Stimulated activated CD4-positive, alpha-beta T cell treated with anti-CD3 and anti-CD28 coated beads, TNF-alpha, amount 100 ng/mL, for 24 hours (primary cell): Measurements from ENCODE around the gene TSHZ2.
"Not testable (repeated sequence)": the region's sequence is repeated elsewhere in the genome, so short reads cannot be mapped to it uniquely, and the experiment has no call there.

ENCODE experiments used
- DNase-seq, 3 experiments: peaks; one replicate each; pipeline ENCODE4 v3.0.0-alpha.2; 2020; ENCODE audit warnings: low read depth in 3 of 3

Gene TSHZ2

DNA sequence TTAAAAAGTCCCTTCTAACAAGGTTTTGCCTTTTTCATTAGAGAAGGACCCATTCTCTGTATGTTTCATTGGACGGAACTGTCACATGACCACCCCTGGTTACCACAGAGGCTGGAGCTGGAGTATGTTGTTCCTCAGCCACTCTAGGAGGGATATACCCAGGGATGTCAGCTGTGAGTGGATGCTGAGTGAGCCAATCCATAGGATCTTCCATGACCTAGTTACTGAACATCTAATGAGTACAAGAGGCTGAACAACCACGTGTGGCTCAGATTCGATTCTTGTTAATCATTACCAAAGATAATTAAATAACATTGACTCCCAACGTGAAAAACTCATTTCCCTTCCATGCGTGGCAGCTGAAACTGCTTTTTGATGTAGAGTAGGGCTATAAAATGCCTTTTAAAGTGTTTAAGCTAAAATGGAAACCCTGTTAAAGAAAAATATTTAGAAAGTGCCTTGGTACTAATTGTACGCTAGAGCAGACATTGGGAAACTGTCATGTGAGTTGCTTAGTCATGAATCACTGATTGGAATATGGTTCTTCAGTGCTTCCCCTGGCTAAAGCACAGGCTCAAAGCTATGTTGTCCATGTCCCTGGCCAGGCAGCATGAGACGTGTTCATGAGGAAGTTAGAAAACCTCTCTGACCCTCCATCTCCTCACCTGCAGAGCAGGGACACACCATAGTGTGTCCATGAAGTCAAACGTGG, 365.4 kb downstream of the TSHZ2 start:
- no peak for DNase-seq

DNA sequence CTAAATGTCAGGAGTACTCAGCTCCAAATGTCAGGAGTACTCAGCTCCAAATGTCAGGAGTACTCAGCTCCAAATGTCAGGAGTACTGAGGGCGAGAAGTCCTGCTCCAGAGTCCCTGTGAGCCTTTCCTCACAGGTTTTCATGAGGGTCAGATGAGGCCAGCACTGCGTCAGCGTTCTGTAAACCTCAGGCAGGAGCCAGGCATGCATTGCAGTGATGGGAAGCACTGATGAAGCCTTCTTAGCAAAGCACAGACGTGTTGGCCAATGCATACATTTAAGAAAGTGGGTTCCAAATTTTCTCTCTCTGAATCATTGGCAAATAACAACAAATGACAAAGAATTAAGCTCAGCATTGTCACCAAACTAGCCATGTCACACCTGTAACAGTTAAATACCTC, 366.6 kb downstream of the TSHZ2 start:
- DNase-seq, result no peak

DNA sequence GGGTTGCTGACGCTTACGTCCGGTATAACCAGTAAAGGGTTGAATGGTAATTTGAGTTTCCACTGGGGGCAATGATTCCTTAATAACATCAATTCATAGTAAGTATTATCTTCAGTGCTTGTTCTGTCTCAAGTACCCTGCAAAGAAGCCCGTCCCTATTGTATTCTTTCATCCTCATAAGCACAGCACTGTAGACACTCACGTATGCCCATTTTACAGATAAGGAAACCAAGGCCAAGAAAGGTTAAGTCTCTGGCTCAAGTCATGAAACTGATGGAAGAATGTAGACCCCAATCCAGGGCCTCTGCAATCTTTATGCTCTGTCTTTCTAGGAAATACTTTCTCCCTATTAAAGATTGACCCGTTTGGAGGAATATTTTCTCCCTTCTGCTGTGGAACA, 370.3 kb downstream of the TSHZ2 start:
- DNase-seq, result no peak

DNA sequence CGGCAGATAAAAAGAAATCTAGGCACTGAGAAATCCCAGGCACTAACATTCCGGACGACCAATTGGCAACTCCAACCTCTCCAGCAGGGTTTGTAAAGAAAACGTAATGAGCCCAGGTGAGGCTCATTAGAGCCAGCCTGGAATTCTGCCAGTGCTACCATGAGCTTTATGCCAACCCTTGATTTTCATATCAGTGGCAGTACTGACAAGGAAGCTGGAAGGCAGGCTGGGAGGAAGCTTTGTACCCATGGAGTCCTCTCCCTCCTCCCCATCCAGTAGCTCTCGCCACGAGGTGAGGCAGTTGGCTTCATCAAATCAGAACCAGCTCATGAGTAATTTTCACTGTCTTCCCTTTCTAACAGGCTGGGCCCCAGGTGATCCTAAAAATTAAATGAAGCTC, 371.3 kb downstream of the TSHZ2 start:
- no peak for DNase-seq

DNA sequence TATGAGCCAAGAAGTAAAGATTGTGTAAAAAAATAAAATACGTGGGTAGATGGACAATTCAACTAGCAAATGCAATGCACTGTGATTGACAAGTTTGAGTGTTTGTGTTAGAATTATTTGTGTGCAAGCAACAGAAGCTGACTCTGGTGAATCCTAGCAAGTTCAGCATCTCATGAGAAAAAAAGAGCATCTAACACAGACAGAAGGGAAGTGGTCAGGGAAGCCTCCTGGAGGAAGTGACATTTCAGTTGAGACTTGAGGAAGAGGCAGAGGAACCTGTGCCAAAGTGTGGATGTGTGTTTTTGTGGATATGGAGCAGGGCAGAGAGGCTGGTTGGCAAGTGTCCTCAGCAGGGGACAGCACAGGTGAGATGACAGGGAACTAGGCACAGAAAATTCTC, 372.7 kb downstream of the TSHZ2 start:
- no peak for DNase-seq

DNA sequence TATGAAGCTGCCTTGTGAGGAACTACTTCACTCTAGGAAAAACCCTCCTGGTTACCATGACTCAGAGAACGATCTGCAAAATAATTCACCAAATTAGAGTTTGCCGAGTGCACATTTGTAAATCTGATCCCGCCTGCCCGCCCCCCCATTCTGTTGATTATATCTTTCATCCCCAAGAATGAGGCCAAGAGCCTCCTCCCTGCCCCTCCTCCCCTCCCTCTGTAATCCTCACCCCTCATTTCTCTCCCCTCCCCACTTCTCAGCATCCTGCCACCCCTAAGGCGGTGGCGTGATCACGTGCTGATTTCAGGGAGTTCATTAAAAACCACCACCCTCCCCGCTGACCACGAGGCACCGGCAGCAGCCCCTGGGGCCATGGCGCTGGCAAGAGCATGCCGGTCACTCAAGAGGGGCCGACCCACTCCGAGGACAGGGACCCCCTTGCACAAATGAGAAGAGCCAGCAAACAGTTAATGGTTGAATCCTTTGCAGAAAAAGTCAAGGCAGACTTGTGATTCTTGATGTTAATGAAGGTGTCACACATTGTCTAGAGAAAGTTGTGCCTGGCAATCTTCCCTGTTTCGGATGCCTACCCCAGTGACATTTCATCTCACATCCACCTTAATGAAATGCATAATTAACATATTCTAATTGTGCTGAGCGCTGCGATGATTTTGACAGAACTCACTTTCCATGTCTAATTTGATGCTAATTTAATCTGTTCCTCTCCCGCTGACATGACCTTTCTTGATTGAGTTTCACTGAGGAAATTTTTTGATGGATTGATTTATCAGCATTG, 373.6 kb downstream of the TSHZ2 start:
- DNase-seq, result no peak

DNA sequence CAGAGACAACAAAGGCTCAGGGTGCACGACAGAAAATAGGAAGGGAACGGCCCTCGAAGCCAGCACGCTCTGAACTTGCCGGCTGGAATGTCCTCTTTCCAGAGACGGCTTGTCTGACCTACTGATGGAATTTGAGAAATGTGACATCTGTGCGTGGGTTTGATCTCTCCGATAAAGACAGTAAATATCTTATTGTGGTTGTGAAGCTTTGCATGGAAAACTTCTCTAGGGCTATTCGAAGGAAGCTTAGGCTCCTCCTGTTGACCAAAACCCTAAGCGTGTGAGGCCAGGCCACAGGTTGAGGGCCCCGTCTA, 374.1 kb downstream of the TSHZ2 start:
- no peak for DNase-seq

DNA sequence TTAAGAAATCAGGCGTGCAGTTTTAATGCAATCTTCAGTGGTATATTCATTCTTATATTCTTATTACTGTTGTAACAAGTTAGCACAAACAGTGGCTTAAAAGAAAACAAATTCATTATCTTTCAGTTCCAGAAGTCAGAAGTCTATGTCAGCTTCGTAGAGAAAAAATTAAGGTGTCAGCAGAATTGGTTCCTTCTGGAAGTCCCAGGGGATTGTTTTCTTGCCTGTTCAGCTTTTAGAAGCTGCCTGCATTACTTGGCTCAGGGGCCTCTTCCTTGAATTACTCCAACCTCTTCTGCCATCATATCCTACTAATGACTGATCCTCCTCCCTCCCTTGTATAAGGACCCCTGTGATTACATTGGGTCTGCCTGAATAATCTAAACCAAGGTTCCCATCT, 377.6 kb downstream of the TSHZ2 start:
- DNase-seq, result no peak

DNA sequence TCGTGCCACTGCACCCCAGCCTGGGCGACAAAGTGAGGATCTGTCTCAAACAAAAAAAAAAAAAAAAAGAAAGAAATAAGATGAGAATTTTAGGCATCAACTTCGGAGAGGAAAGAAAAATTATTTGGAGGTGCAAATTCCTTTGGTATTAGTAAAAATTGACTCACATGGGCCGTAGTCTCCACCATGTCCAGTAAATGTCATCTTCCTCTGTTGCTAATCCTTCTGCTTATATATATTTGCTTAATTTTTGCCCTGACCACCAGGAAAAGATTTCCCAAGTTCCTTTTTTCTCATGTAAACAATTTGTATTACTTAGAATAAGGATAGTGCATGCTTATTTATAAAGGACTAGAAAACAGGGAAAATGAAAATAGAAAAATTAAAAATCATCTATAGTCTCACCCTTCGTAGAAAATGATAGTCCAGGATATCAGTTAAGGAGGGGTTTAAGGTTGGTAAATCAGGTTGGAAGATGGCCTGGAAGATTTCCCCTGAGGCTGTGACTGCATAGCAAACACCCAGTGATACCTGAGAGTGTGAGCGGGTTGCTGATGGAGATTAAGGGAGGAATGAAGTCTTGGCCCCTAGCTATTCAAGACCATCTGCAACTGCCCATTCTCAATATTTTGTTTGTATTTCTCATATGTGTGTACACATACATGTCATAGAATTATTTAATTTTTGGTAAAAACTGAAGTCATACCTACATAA, 380.7 kb downstream of the TSHZ2 start:
- no peak for DNase-seq

DNA sequence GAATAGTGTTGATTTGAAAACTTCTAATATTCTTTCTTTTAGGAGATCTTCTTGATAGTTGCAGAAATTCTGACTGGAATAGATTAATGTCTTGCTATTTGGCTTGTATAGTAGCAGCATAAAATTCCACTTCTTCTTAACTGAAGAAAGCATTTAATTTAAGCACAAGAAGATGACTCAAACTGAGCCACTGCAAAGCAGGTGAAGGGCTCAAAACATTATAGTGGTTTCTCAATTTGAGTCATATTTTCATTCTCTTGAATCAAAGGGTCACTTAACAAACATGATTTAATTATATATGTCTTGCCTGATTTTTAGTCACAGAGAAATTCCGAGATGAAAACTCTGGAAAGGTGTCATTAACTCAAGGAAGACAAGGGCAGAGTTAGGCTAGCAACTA, 382.2 kb downstream of the TSHZ2 start:
- DNase-seq, result no peak

DNA sequence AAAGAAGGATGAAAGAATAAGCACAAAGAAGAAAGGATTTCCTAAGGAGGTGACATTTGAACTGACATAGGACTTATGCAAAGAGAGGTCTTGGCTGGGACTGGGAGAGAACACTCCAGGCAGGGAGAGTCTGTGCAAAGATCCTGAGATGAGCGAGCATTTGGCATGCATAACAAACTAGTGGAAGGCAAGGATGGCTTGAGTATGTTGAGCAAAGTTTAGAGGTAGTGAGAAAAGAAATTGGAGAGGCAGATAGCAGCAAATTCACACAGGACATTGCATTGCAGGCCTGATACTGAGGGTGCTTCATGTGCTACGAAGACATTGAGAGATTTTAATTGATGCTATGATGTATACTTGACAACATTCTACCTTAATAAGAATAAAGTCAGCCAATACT, 383.6 kb downstream of the TSHZ2 start:
- DNase-seq, result no peak

DNA sequence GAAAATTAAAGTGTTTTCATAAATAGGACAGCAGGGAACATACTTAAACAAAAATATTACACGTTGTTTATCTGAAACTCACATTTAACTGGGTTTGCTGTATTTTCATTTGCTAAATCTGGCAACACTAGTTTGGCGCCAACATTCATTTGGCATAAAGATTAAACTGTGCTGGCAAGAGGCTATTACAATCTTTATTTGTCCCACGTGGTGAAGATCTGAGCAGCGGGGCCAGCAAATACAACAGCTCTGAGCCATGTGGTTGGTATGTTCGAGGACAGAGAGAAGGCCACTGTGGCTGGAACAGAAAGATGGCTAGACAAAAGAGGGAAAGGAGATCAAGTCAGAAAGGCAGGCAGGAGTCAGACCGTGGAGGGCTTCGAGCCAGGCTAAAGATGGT, 387.3 kb downstream of the TSHZ2 start:
- no peak for DNase-seq

DNA sequence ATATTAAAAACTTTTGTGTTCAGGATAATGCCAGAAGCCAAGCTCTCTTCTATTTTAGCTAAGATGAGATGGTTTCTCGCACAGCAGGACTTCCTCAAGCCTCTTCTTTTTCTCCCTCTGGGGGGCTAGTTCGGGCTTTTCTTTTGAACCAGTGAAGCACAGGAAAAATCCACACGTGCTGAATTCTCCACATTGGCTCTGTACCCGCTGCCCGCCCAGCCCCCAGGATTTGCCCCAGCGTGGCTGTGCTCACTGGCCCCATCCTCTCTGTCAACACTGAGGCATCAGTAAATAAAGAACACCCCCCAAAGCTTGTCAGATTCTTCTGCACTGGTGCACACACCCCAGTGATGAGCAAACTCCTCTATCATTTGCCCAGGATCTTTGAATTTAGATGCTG, 388.7 kb downstream of the TSHZ2 start:
- DNase-seq, result no peak

DNA sequence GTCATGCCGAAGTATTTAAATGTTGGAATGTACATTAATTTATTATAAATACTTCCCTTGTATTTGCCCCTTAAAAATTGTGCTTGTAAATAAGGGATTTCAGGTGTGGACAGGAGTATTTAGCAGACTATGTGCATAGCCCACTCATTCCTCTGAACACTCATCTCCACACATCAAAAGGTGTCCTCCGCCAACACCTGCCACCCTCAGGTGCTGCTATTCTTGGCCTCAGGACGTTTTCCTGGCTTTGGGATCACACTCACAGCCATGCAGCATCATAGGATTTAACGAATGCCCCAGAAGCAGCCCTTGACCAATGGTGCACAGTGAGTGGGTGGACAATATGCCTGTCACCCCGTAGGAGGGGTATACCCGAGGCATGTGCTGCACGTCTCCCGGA, 390.6 kb downstream of the TSHZ2 start:
- DNase-seq, result no peak

DNA sequence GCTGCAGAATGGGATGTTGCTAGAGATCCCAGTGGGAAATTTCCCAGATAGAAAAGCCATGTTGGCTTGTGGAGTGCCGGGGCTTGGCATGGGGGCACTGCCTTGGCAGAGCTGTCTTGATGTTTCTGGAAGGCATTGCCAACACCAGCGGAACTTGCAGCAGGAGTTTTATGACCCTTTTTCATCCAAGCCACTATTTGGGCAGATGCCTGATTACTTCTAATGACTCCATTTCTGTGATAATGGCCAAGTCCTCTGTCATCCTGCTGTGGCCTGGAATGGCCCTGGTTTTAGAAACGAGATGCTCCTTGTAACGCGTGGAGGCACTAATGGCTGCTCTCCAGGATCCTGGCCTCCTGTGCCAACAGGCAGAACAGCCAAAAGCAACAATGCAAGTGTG, 392.5 kb downstream of the TSHZ2 start:
- no peak for DNase-seq

DNA sequence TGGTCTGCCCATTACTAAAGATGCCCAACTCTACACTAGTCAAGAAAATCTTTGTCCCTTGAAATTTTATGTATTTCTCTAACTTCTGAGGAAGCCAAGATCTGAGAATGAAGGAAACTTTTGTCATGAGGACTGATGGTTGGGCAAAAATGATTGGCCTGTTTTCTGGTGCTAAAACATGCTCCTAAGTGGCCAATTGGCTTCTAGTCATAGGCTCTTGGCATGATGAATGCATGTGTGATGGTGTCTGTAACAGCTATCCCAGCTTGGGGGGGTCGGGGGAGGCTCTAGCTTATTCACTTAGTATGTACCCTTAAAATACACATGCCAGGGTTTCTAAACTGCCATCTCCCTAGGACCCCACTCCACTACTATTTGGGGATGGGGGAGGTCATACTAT, 392.9 kb downstream of the TSHZ2 start:
- no peak for DNase-seq

DNA sequence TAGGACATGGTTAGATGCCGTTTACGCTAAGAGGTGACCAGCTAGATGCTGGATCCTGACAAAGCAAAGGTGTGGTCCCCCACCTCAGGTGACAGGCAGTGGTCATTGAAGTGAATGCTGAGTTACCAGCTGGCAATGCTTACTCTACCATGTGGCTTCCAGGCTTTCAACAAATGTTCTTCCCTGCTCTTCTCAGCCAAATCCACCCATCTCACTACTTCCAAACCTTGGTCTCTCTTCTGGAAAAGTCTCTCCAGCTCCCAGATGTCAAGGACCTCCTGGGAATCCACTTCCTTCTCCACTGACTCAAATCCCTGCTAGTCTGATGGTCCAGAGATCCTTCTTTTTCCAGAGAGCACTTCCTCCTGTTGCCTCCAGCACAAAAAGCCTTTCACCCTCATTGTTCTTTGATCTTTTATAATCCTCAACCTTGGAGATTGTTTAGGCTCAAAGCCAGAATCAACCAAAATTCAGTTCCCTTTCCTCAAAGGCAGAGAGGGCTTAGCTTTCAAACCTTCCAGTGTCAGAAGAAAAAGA, 393.4 kb downstream of the TSHZ2 start:
- DNase-seq, result no peak

DNA sequence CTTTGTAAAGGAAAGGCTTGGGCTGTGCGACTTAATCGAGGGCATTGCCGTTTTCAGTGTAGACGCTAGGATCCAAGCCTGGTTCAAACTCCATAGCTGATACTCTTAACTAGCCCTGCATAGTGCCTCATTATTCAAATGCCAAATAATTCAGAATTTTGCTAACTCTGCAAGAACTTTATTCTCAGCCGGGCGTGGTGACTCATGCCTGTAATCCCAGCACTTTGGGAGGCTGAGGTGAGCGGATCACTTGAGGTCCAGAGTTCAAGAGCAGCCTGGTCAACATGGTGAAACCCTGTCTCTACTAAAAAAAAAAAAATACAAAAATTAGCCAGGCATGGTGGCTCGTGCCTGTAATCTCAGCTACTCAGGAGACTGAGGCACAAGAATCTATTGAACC, 394.8 kb downstream of the TSHZ2 start:
- DNase-seq, result not testable (repeated sequence)

DNA sequence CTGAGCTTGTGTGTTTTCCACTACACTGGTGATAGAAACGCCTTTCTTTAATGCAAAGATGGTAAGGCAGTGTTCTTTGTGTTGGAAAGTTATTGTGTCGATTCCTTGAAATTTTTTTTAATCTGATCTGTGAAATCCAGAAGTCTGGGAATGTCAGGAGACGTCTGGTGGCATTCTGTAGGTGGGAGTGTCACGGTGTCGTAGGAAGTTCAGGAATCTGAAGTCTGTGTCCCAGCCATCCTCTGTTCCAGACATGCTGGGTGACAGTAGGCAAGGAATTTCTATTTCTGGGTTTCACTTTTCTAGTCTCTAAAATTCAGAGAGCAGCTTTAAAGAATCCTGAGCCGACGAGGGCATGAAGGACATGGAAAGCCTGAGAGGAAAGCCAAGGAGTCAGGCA, 397.7 kb downstream of the TSHZ2 start:
- no peak for DNase-seq

DNA sequence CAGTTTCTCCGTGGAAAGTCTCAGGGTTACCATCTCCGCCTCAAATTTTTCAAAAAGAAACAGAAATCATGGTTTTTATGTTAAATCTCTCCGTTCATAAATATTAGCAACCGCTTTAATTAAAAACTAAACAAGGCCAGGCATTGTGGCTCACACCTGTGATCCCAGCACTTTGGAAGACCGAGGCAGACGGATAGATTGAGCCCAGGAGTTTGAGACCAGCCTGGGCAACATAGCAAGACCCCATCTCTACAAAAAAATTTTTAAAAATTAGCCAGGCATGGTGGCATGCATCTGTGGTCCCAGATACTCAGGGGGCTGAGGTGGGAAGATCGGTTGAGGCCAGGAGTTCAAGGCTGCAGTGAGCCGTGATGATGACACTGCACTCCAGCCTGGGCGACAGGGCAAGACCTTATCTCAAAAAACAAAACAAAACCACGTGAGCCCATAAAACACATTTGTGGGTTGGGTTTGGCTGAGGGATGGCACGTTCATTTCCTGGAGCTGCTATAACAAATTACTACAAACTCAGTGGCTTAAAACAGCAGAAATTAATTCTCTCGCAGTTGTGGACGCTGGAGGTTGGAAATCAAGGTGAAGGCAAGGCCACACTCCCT, 398.3 kb downstream of the TSHZ2 start:
- DNase-seq, result no peak

DNA sequence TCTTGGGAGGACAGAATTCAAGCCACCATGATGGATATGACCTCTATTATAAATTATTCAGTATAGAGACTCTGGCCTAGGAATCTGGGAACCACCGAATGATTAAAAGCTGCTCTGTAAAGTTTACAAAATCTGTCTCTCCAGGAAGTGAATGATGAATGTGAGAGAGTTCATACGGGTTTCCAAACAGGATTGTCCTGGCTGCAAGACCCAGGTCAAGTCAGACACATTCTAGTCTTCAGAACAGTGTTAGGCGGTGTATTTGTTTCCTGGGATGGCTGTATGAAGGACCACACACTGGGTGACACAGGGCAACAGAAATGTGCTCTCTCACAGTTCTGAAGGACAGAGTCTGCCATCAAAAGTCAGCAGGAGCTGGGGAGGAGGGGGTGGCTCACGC, 399.1 kb downstream of the TSHZ2 start:
- no peak for DNase-seq

DNA sequence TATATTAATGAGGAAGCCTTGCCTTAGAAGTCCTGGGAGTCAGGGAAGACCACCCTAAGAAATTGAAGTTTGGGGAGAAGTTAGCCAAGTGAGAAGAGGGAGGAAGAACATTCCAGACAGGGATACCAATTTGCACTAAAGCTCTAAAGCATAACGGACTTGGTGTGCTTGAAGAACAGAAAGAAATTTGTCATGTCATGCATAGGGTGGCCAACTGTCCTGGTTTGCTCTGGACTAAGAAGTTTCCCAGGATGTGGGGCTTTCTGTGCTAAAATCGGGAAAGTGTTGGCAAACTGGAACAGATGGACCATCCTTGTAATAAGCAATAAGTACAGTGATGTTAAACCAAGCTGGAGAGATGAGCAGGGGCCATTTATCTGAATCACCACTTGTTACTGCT, 403.9 kb downstream of the TSHZ2 start:
- DNase-seq, result no peak
